ENCODE measurements around the gene CRYBG3.

Gene CRYBG3

GRCh38 chr3:97970156-97970555, 148.3 kb downstream of the CRYBG3 start:
- TF ChIP-seq REST (IDR thresholded peaks at IDR 0.05; ENCODE audit: low read depth) (no peak), CEBPB (IDR thresholded peaks at IDR 0.05) (no peak), NFIC (IDR thresholded peaks at IDR 0.05) (no peak), MAX (IDR thresholded peaks at IDR 0.05) (no peak)

- no peak for TF ChIP-seq TEAD4 (IDR thresholded peaks at IDR 0.05)
- TF ChIP-seq USF1 (IDR thresholded peaks at IDR 0.05) = no peak
Measured at GRCh38 chr3:97970956-97971620, 149.3 kb downstream of the CRYBG3 start.

GRCh38 chr3:97971679-97972567, 150.1 kb downstream of the CRYBG3 start, which contains the start of gene RIOX2:
Gene RIOX2, minus strand, starts transcription at chr3:97972431. Its CDS starts 4,838 bp downstream, at chr3:97967593.
- TF ChIP-seq RAD21 (IDR thresholded peaks at IDR 0.05; ENCODE audit: low read depth) (no peak), CEBPB (IDR thresholded peaks at IDR 0.05) (peak; percentile 21; the same call in 1 of the 2 replicates), EP300 (IDR thresholded peaks at IDR 0.05; ENCODE audit: borderline replicate concordance) (no peak), CREB1 (IDR thresholded peaks at IDR 0.05; ENCODE audit: low read depth) (peak; percentile 6; the same call in 1 of the 2 replicates), YY1 (IDR thresholded peaks at IDR 0.05; ENCODE audit: low read depth) (0 out of 2 replicates have a peak, but pooled peaks have one; percentile 36), NFIC (IDR thresholded peaks at IDR 0.05) (no peak), MAX (IDR thresholded peaks at IDR 0.05) (peak; percentile 97), USF1 (IDR thresholded peaks at IDR 0.05) (peak; percentile 67), TCF12 (IDR thresholded peaks at IDR 0.05; ENCODE audit: low read depth) (peak; percentile 52), TAF1 (IDR thresholded peaks at IDR 0.05; ENCODE audit: low read depth) (peak; percentile 75)

GRCh38 chr3:97972976-97973375, 151.2 kb downstream of the CRYBG3 start:
- TF ChIP-seq CREB1 (IDR thresholded peaks at IDR 0.05; ENCODE audit: low read depth) (no peak), NFIC (IDR thresholded peaks at IDR 0.05) (no peak), EP300 (IDR thresholded peaks at IDR 0.05; ENCODE audit: borderline replicate concordance) (no peak), FOXM1 (IDR thresholded peaks at IDR 0.05; ENCODE audit: borderline replicate concordance, low read depth) (no peak)

- TF ChIP-seq TAF1 (IDR thresholded peaks at IDR 0.05; ENCODE audit: low read depth) (no peak), CEBPB (IDR thresholded peaks at IDR 0.05) (no peak), CREB1 (IDR thresholded peaks at IDR 0.05; ENCODE audit: low read depth) (no peak), TCF12 (IDR thresholded peaks at IDR 0.05; ENCODE audit: low read depth) (no peak), FOXM1 (IDR thresholded peaks at IDR 0.05; ENCODE audit: borderline replicate concordance, low read depth) (no peak), NFIC (IDR thresholded peaks at IDR 0.05) (no peak), USF1 (IDR thresholded peaks at IDR 0.05) (no peak), TEAD4 (IDR thresholded peaks at IDR 0.05) (no peak), YY1 (IDR thresholded peaks at IDR 0.05; ENCODE audit: low read depth) (no peak)
Measured at GRCh38 chr3:97974996-97975395, 153.2 kb downstream of the CRYBG3 start.

- TF ChIP-seq ZBTB7A (IDR thresholded peaks at IDR 0.05; ENCODE audit: low read depth) = no peak
Measured at GRCh38 chr3:97975466-97975865, 153.7 kb downstream of the CRYBG3 start.

- no peak for TF ChIP-seq MAX (IDR thresholded peaks at IDR 0.05)
- TF ChIP-seq ZBTB7A (IDR thresholded peaks at IDR 0.05; ENCODE audit: low read depth) = no peak
- no peak for TF ChIP-seq CEBPB (IDR thresholded peaks at IDR 0.05)
- TF ChIP-seq TEAD4 (IDR thresholded peaks at IDR 0.05) = no peak
- no peak for TF ChIP-seq TAF1 (IDR thresholded peaks at IDR 0.05; ENCODE audit: low read depth)
- TF ChIP-seq TCF12 (IDR thresholded peaks at IDR 0.05; ENCODE audit: low read depth) = no peak
- TF ChIP-seq EGR1 (IDR thresholded peaks at IDR 0.05) = no peak
- no peak for TF ChIP-seq YY1 (IDR thresholded peaks at IDR 0.05; ENCODE audit: low read depth)
- no peak for TF ChIP-seq USF1 (IDR thresholded peaks at IDR 0.05)
- no peak for TF ChIP-seq NFIC (IDR thresholded peaks at IDR 0.05)
- TF ChIP-seq FOXM1 (IDR thresholded peaks at IDR 0.05; ENCODE audit: borderline replicate concordance, low read depth) = no peak
- TF ChIP-seq RAD21 (IDR thresholded peaks at IDR 0.05; ENCODE audit: low read depth) = no peak
- no peak for TF ChIP-seq EP300 (IDR thresholded peaks at IDR 0.05; ENCODE audit: borderline replicate concordance)
- TF ChIP-seq REST (IDR thresholded peaks at IDR 0.05; ENCODE audit: low read depth) = no peak
- TF ChIP-seq CREB1 (IDR thresholded peaks at IDR 0.05; ENCODE audit: low read depth) = no peak
Measured at GRCh38 chr3:97979610-97980009, 157.8 kb downstream of the CRYBG3 start.
